Testis (tissue), 2 donors: ENCODE data around the gene S1PR5.

Source experiments
- POLR2A ChIP-seq: fragments of 450-650 bp; IDR thresholded peaks from one replicate; pipeline ENCODE4 v1.6.1; 2017; ENCODE audit warnings: antibody characterized with exemption, mild to moderate bottlenecking, moderate library complexity
- TF ChIP-seq, protein P1 (sequence below), 3 experiments: fragments of 450-650 bp in 2 of 3; fragments of 200-600 bp in 1 of 3; sonication (generic) in 1 of 3; IDR thresholded peaks; one replicate each; pipeline ENCODE4 v1.5.1; 2016 to 2019; ENCODE audit warnings: antibody characterized with exemption in 3 of 3, mild to moderate bottlenecking in 2 of 3, moderate library complexity in 1 of 3

GRCh38 chr19:10520652-10521318 is 3.5 kb upstream of the S1PR5 start:
- TF ChIP-seq, protein P1, sequence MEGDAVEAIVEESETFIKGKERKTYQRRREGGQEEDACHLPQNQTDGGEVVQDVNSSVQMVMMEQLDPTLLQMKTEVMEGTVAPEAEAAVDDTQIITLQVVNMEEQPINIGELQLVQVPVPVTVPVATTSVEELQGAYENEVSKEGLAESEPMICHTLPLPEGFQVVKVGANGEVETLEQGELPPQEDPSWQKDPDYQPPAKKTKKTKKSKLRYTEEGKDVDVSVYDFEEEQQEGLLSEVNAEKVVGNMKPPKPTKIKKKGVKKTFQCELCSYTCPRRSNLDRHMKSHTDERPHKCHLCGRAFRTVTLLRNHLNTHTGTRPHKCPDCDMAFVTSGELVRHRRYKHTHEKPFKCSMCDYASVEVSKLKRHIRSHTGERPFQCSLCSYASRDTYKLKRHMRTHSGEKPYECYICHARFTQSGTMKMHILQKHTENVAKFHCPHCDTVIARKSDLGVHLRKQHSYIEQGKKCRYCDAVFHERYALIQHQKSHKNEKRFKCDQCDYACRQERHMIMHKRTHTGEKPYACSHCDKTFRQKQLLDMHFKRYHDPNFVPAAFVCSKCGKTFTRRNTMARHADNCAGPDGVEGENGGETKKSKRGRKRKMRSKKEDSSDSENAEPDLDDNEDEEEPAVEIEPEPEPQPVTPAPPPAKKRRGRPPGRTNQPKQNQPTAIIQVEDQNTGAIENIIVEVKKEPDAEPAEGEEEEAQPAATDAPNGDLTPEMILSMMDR (IDR thresholded peaks at IDR 0.05), result no peak
- no peak for TF ChIP-seq POLR2A
